Endothelial cell of umbilical vein (primary cell): ENCODE results near the gene NANOS3. TPM values are rescaled to one million over a fixed set of nuclear protein-coding genes. Genes with fewer than 3 reads are reported as not detected.

Experiments
- BruUV-seq: library from RNA; stranded (reverse); fragments of 400-500 nt; replicated peaks from 2 replicates; lab custom pipeline; 2021; lab: Mats Ljungman, UMichigan
- CTCF ChIA-PET: fragments of 300-600, 350-600 bp; sonication (Branson Sonifier 250); formaldehyde crosslinking; loops from one replicate; lab custom pipeline; 2021; ENCODE audit warnings: antibody characterized with exemption, inconsistent platforms; lab: Charles Lee
- POLR2A ChIA-PET: fragments of 300-600, 350-600 bp; sonication (Branson Sonifier 250); formaldehyde crosslinking; loops from one replicate; lab custom pipeline; 2021; ENCODE audit warnings: antibody characterized with exemption, inconsistent platforms; lab: Charles Lee
- DNase-seq: peaks from one replicate; pipeline ENCODE4 v3.0.0-alpha.2; 2011; ENCODE audit warnings: low read depth, low spot score
- FAIRE-seq: peaks from 2 replicates; lab custom pipeline; 2011; peaks lifted over from hg19 to GRCh38; lab: Jason Lieb, UNC
- H2AFZ ChIP-seq: 2 replicates; pipeline ENCODE4 v1.6.0; 2012; ENCODE audit warnings: low read depth, low read length, control low read depth, inconsistent platforms
- H3K27ac ChIP-seq: 2 replicates; pipeline ENCODE4 v1.5.1; 2011; ENCODE audit warnings: low read depth, mild to moderate bottlenecking, control low read depth, low read length, moderate library complexity; ENCODE audit not compliant: insufficient read depth
- H3K27me3 ChIP-seq, 2 experiments: 2 replicates each; pipeline versions ENCODE4 v1.6.0 to v1.6.1; 2011; ENCODE audit warnings: low read length in 2 of 2, mixed read lengths in 1 of 2; ENCODE audit not compliant: control insufficient read depth in 2 of 2, insufficient read depth in 2 of 2
- H3K36me3 ChIP-seq, 2 experiments: 2 replicates in 1 of 2; 3 replicates in 1 of 2; pipeline ENCODE4 v1.5.1; 2011; ENCODE audit warnings: low read length in 2 of 2, mild to moderate bottlenecking in 1 of 2, moderate library complexity in 1 of 2; ENCODE audit not compliant: control insufficient read depth in 2 of 2, insufficient read depth in 2 of 2; ENCODE audit errors: extremely low read depth in 1 of 2
- H3K4me1 ChIP-seq: 3 replicates; pipeline ENCODE4 v1.5.1; 2011; ENCODE audit warnings: mild to moderate bottlenecking, low read length; ENCODE audit not compliant: control insufficient read depth, insufficient read depth; ENCODE audit errors: extremely low read depth
- H3K4me2 ChIP-seq: 2 replicates; pipeline ENCODE4 v1.6.1; 2011; ENCODE audit warnings: low read length, control low read depth, mixed read lengths; ENCODE audit not compliant: insufficient read depth
- H3K4me3 ChIP-seq, 3 experiments: fragments of 200-600 bp in 1 of 3; sonication (generic), shearing (Covaris generic) in 1 of 3; replicated peaks in 1 of 3; 2 replicates each; pipeline ENCODE4 v1.5.1; 2011 to 2016; ENCODE audit warnings: control low read depth in 3 of 3, low read length in 3 of 3, mild to moderate bottlenecking in 2 of 3, inconsistent platforms in 1 of 3, low read depth in 1 of 3, moderate library complexity in 1 of 3; ENCODE audit not compliant: insufficient read depth in 1 of 3
- H3K79me2 ChIP-seq: 2 replicates; pipeline ENCODE4 v1.6.0; 2012; ENCODE audit warnings: low read length, inconsistent platforms; ENCODE audit not compliant: control insufficient read depth, insufficient read depth
- H3K9ac ChIP-seq: replicated peaks from 2 replicates; pipeline ENCODE3; 2011; ENCODE audit warnings: low read length, control low read depth; ENCODE audit not compliant: insufficient read depth; ENCODE audit errors: extremely low read depth
- H3K9me1 ChIP-seq: replicated peaks from 3 replicates; pipeline ENCODE4 v1.6.0; 2011; ENCODE audit warnings: mild to moderate bottlenecking, low read length; ENCODE audit not compliant: control insufficient read depth, insufficient read depth; ENCODE audit errors: extremely low read depth
- H3K9me3 ChIP-seq: replicated peaks from 2 replicates; pipeline ENCODE4 v1.5.1; 2012; ENCODE audit warnings: low read length, inconsistent platforms; ENCODE audit not compliant: control insufficient read depth, insufficient read depth
- H4K20me1 ChIP-seq: replicated peaks from 2 replicates; pipeline ENCODE3; 2011; ENCODE audit warnings: mild to moderate bottlenecking, low read length; ENCODE audit not compliant: control insufficient read depth, insufficient read depth; ENCODE audit errors: extremely low read depth
- CTCF ChIP-seq, 2 donors: IDR thresholded peaks; 1 replicate in 1 of 2; 2 replicates in 1 of 2; pipeline ENCODE4 v1.5.1; 2011; ENCODE audit warnings: low read length in 2 of 2, mild to moderate bottlenecking in 2 of 2, moderate library complexity in 2 of 2, control low read depth in 1 of 2, inconsistent platforms in 1 of 2, low read depth in 1 of 2; ENCODE audit not compliant: insufficient read depth in 1 of 2; ENCODE audit errors: extremely low read depth in 1 of 2
- EZH2 ChIP-seq: IDR thresholded peaks from 2 replicates; pipeline ENCODE4 v1.6.1; 2012; ENCODE audit warnings: borderline replicate concordance, low read depth, mild to moderate bottlenecking, moderate library complexity, low read length, inconsistent platforms; ENCODE audit not compliant: severe bottlenecking
- FOS ChIP-seq: IDR thresholded peaks from 2 replicates; pipeline ENCODE4 v1.6.1; 2011; ENCODE audit warnings: mild to moderate bottlenecking, low read length, moderate library complexity, borderline replicate concordance; ENCODE audit not compliant: insufficient read depth
- GATA2 ChIP-seq: IDR thresholded peaks from 2 replicates; pipeline ENCODE4 v1.7.0; 2011; ENCODE audit warnings: low read depth, mild to moderate bottlenecking, moderate library complexity, mixed read lengths, low read length; ENCODE audit not compliant: insufficient read length, insufficient read depth
- JUN ChIP-seq: IDR thresholded peaks from 2 replicates; pipeline ENCODE4 v1.6.1; 2011; ENCODE audit warnings: borderline replicate concordance, low read depth; ENCODE audit not compliant: insufficient read length, insufficient read depth
- MAX ChIP-seq: IDR thresholded peaks from 2 replicates; pipeline ENCODE4 v1.6.1; 2011; ENCODE audit not compliant: insufficient read depth, insufficient read length
- MYC ChIP-seq: IDR thresholded peaks from one replicate; pipeline ENCODE4 v1.6.1; 2011; ENCODE audit warnings: mild to moderate bottlenecking, low read depth, low read length
- POLR2AphosphoS5 ChIP-seq: IDR thresholded peaks from 2 replicates; pipeline ENCODE4 v1.6.1; 2012; ENCODE audit warnings: low read depth, mild to moderate bottlenecking, control low read depth, low read length, moderate library complexity; ENCODE audit not compliant: insufficient read depth
- dilution Hi-C: fragments of 300-500 bp; cut with MboI; formaldehyde crosslinking; loops from one replicate; pipeline ENCODE4 v1.15.0; 2019; ENCODE audit warnings: low sequenced_read_pairs; ENCODE audit not compliant: extremely low pct_ligation_motif_present
- intact Hi-C: fragments of 100-400 bp; cut with micrococcal nuclease; formaldehyde crosslinking; loops from one replicate; pipeline ENCODE4 v1.10.0; 2022
- polyA plus RNA-seq, 4 experiments: library from polyadenylated mRNA; depleted of rRNA in 3 of 4; stranded (reverse) in 3 of 4; unstranded in 1 of 4; fragments of >200 nt; gene quantifications; 2 replicates each; pipeline versions ENCODE4 v1.2.1 to v1.2.3, GENCODE V29; 2011 to 2012; ENCODE audit warnings: missing spikeins in 1 of 4
- total RNA-seq: library from RNA; stranded (reverse); gene quantifications from 2 replicates; pipeline ENCODE4 v1.2.3, GENCODE V29; 2021

NANOS3 gene
- total and polyA plus RNA-seq, 2 donors (not counting 3 experiments of a cell fraction or from before 2014, with no cell fraction given) = 1.0 to 4.4 TPM

- FAIRE-seq = no peak
- H3K27me3 ChIP-seq = no peaks in the 10 kb centered on the region
- TF ChIP-seq MAX (no peak), POLR2AphosphoS5 (no peak), JUN (no peak), EZH2 (no peak), GATA2 (no peak), FOS (no peak), MYC (no peak), CTCF (IDR thresholded peaks at IDR 0.05; ENCODE audit: extremely low read depth in 1 of 2, insufficient read depth in 1 of 2, low read depth in 1 of 2, low read length in 2 of 2) (no peak)
- peaks cover 7% of the 10 kb centered on the region for H3K4me1 ChIP-seq
- POLR2A ChIA-PET = interaction anchor here (0.6 kb wide), 1 partner anchor 495 kb away, joined by 4 read pairs; no protein-coding TSS in a partner anchor
- no peaks in the 10 kb centered on the region for H3K79me2 ChIP-seq
- H3K9me1 ChIP-seq = no peaks in the 10 kb centered on the region
- H3K4me2 ChIP-seq = peak overlapping the region; percentile 72
- CTCF ChIA-PET = interaction anchor here (1.1 to 1.3 kb wide), 2 partner anchors 125 to 152 kb away, joined by 3 to 5 read pairs; partner anchors contain the start of gene IL27RA
- H3K36me3 ChIP-seq = peaks cover 0 to 2% of the 10 kb centered on the region in 2 experiments
- BruUV-seq = TSS peak; percentile 27
- intact Hi-C loops = loop anchor here (1.0 to 5.0 kb wide), 3 partner anchors 45 to 174 kb away; partner anchors contain the start of genes DCAF15 and IL27RA
- H4K20me1 ChIP-seq = no peaks in the 10 kb centered on the region
- H3K9ac ChIP-seq = no peak overlapping the region
- H2AFZ ChIP-seq = peak overlapping the region; percentile 100
- no peak overlapping the region for H3K27ac ChIP-seq
- no peak for DNase-seq
- H3K9me3 ChIP-seq = no peaks in the 10 kb centered on the region
- H3K4me3 ChIP-seq = peak overlapping the region in 2 of 3 experiments; percentile 78 to 88
- dilution Hi-C loops = no loop called here
These were observed 30.0 kb downstream of the NANOS3 start for GRCh38 chr19:13906910-13907309.
